ENCODE data around the gene SAMD4B.

- TF ChIP-seq CTCF (IDR thresholded peaks at IDR 0.05) (no peak), POLR2A (IDR thresholded peaks at IDR 0.05) (no peak)
Measured at GRCh38 chr19:39372941-39373340, 30.7 kb downstream of the SAMD4B start.
